ENCODE results near the gene FARS2. TPM values are rescaled to one million over a fixed set of nuclear protein-coding genes. Genes with fewer than 3 reads are reported as not detected.

Gene FARS2
- total RNA-seq, 1 donor from 2014 or later, result 18.3 TPM

GRCh38 chr6:5781019-5781418 is 519.7 kb downstream of the FARS2 start:
- no peak for ATAC-seq
- no peak for TF ChIP-seq CTCF (IDR thresholded peaks at IDR 0.05)
- no peaks in the 10 kb centered on the region for H3K4me1 ChIP-seq

GRCh38 chr6:5781966-5782556 is 520.7 kb downstream of the FARS2 start:
- intact Hi-C loops (cut with DNase I), result no loop called here
- H3K27me3 ChIP-seq, result no peaks in the 10 kb centered on the region
- H3K4me1 ChIP-seq, result no peaks in the 10 kb centered on the region
- ATAC-seq, result no peak
- no peaks in the 10 kb centered on the region for H3K36me3 ChIP-seq
- H3K4me3 ChIP-seq, result no peak overlapping the region
- no peak for TF ChIP-seq CTCF (IDR thresholded peaks at IDR 0.05)
- H3K9me3 ChIP-seq, result no peaks in the 10 kb centered on the region
- no peak for DNase-seq
- H3K27ac ChIP-seq, result no peak overlapping the region

More at GRCh38 chr6:5781019-5781418, 519.7 kb downstream of the FARS2 start:
- intact Hi-C loops (cut with DNase I), result no loop called here
- no peaks in the 10 kb centered on the region for H3K36me3 ChIP-seq
- no peaks in the 10 kb centered on the region for H3K9me3 ChIP-seq
- no peak overlapping the region for H3K27ac ChIP-seq
- DNase-seq, result no peak
- H3K27me3 ChIP-seq, result no peaks in the 10 kb centered on the region
- H3K4me3 ChIP-seq, result no peak overlapping the region

GRCh38 chr6:5782783-5783547 is 521.7 kb downstream of the FARS2 start:
- Histone ChIP-seq H3K4me3 (no peak overlapping the region), H3K4me1 (no peaks in the 10 kb centered on the region), H3K27ac (no peak overlapping the region), H3K36me3 (no peaks in the 10 kb centered on the region), H3K27me3 (no peaks in the 10 kb centered on the region), H3K9me3 (no peaks in the 10 kb centered on the region)
- TF ChIP-seq CTCF (IDR thresholded peaks at IDR 0.05), result no peak
- DNase-seq, result no peak
- no peak for ATAC-seq
- intact Hi-C loops (cut with DNase I), result no loop called here

- intact Hi-C loops (cut with DNase I), result no loop called here
- DNase-seq (no peak), ATAC-seq (no peak)
- H3K27me3 ChIP-seq, result no peaks in the 10 kb centered on the region
- no peaks in the 10 kb centered on the region for H3K9me3 ChIP-seq
- H3K27ac ChIP-seq, result no peak overlapping the region
- TF ChIP-seq CTCF (IDR thresholded peaks at IDR 0.05), result no peak
- H3K4me3 ChIP-seq, result no peak overlapping the region
- H3K36me3 ChIP-seq, result no peaks in the 10 kb centered on the region
- H3K4me1 ChIP-seq, result no peaks in the 10 kb centered on the region
These were observed 522.3 kb downstream of the FARS2 start for GRCh38 chr6:5783584-5784089.

- DNase-seq (no peak), ATAC-seq (no peak)
- intact Hi-C loops (cut with DNase I), result no loop called here
- Histone ChIP-seq H3K9me3 (no peaks in the 10 kb centered on the region), H3K27ac (no peak overlapping the region), H3K4me1 (no peaks in the 10 kb centered on the region), H3K36me3 (no peaks in the 10 kb centered on the region), H3K4me3 (no peak overlapping the region), H3K27me3 (no peaks in the 10 kb centered on the region)
- TF ChIP-seq CTCF (IDR thresholded peaks at IDR 0.05), result no peak
These were observed 523.9 kb downstream of the FARS2 start for GRCh38 chr6:5785249-5785648.

Measured in upper lobe of right lung (tissue), 1 donor.